OCI-LY3 (cell line): ENCODE measurements around the gene TBC1D8.

Source experiments
- H2AFZ ChIP-seq: fragments of 200-600, 300-600 bp; shearing (Covaris generic); 2 replicates; pipeline ENCODE4 v1.6.0; 2014; ENCODE audit warnings: antibody characterized with exemption, low read depth, low read length
- H3K27ac ChIP-seq: fragments of 200-600, 300-600 bp; sonication (generic); 2 replicates; pipeline ENCODE4 v1.5.1; 2014; ENCODE audit warnings: mild to moderate bottlenecking, low read length, moderate library complexity, mixed read lengths
- H3K27me3 ChIP-seq: fragments of 200-600, 300-600 bp; sonication (generic); 2 replicates; pipeline ENCODE4 v1.6.1; 2014; ENCODE audit warnings: low read depth, low read length, mixed read lengths
- H3K36me3 ChIP-seq: fragments of 200-600, 300-600 bp; sonication (generic); replicated peaks from 2 replicates; pipeline ENCODE3; 2014; ENCODE audit warnings: low read depth, low read length, mixed read lengths
- H3K4me1 ChIP-seq: fragments of 300-600, 200-600 bp; sonication (generic); 2 replicates; pipeline ENCODE4 v1.6.1; 2014; ENCODE audit warnings: low read length, mixed read lengths
- H3K4me2 ChIP-seq: fragments of 200-600, 300-600 bp; sonication (generic); 2 replicates; pipeline ENCODE4 v1.6.1; 2014; ENCODE audit warnings: low read length, mixed read lengths
- H3K4me3 ChIP-seq: fragments of 300-600, 200-600 bp; sonication (generic); 2 replicates; pipeline ENCODE4 v1.5.1; 2014; ENCODE audit warnings: antibody characterized with exemption, mild to moderate bottlenecking, low read length, moderate library complexity
- H3K79me2 ChIP-seq: fragments of 300-600, 200-600 bp; shearing (Covaris generic); 2 replicates; pipeline ENCODE4 v1.6.1; 2014; ENCODE audit warnings: mild to moderate bottlenecking, low read length, mixed read lengths
- H3K9ac ChIP-seq: fragments of 300-600, 200-600 bp; shearing (Covaris generic); 2 replicates; pipeline ENCODE4 v1.6.0; 2014; ENCODE audit warnings: mild to moderate bottlenecking, low read length, moderate library complexity
- H3K9me3 ChIP-seq: fragments of 200-600, 300-600 bp; shearing (Covaris generic); 2 replicates; pipeline ENCODE4 v1.6.1; 2014; ENCODE audit warnings: low read length, mixed read lengths; ENCODE audit not compliant: insufficient read depth
- H4K20me1 ChIP-seq: fragments of 200-600, 300-600 bp; sonication (generic); 2 replicates; pipeline ENCODE4 v1.6.1; 2016; ENCODE audit warnings: low read length, mixed read lengths; ENCODE audit not compliant: insufficient read depth
- EZH2phosphoT487 ChIP-seq: fragments of 200-600 bp; shearing (Covaris generic); IDR thresholded peaks from 2 replicates; pipeline ENCODE4 v1.6.1; 2018; ENCODE audit warnings: antibody characterized with exemption, mixed run types, low read depth
- TF ChIP-seq, protein P1 (sequence below): fragments of 200-600, 300-600 bp; sonication (generic); IDR thresholded peaks from 2 replicates; pipeline ENCODE4 v1.5.1; 2014; ENCODE audit warnings: antibody characterized with exemption, low read length, low read depth

The TBC1D8 gene

GRCh38 chr2:100990650-100991403 lies 160.4 kb downstream of the TBC1D8 start:
- Histone ChIP-seq H3K79me2 (no peaks in the 10 kb centered on the region), H3K4me3 (no peak overlapping the region), H4K20me1 (no peaks in the 10 kb centered on the region), H3K36me3 (no peaks in the 10 kb centered on the region), H3K9ac (no peak overlapping the region), H3K27ac (no peak overlapping the region), H3K4me2 (no peak overlapping the region), H3K4me1 (peaks cover 9% of the 10 kb centered on the region; the same call in 1 of the 2 replicates), H2AFZ (no peak overlapping the region), H3K9me3 (no peaks in the 10 kb centered on the region), H3K27me3 (no peaks in the 10 kb centered on the region)
- TF ChIP-seq EZH2phosphoT487, result no peak
- TF ChIP-seq, protein P1, sequence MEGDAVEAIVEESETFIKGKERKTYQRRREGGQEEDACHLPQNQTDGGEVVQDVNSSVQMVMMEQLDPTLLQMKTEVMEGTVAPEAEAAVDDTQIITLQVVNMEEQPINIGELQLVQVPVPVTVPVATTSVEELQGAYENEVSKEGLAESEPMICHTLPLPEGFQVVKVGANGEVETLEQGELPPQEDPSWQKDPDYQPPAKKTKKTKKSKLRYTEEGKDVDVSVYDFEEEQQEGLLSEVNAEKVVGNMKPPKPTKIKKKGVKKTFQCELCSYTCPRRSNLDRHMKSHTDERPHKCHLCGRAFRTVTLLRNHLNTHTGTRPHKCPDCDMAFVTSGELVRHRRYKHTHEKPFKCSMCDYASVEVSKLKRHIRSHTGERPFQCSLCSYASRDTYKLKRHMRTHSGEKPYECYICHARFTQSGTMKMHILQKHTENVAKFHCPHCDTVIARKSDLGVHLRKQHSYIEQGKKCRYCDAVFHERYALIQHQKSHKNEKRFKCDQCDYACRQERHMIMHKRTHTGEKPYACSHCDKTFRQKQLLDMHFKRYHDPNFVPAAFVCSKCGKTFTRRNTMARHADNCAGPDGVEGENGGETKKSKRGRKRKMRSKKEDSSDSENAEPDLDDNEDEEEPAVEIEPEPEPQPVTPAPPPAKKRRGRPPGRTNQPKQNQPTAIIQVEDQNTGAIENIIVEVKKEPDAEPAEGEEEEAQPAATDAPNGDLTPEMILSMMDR, result no peak

DNA sequence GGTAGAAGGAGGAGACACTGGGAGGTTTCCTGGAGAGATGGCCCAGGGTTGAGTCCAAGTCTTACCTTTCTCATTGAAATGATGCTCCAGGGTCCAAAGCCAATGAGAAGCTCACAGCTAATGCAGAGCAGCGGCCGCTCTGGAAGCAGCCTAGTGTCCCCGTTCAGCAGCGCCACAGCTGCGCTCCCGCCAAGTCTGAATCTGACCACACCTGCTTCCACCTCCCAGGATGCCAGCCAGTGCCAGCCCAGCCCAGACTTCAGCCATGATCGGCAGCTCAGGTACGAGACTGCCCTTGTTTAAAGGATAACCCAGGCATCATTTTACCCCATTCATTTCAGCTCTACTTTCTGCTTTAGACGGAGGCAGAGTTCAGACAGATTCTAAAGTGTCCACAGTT lies 161.0 kb downstream of the TBC1D8 start:
- no peak overlapping the region for H3K4me2 ChIP-seq
- H4K20me1 ChIP-seq, result no peaks in the 10 kb centered on the region
- no peak overlapping the region for H2AFZ ChIP-seq
- no peak for TF ChIP-seq EZH2phosphoT487
- TF ChIP-seq, protein P1, result no peak
- H3K4me1 ChIP-seq, result peaks cover 9% of the 10 kb centered on the region; the same call in 1 of the 2 replicates
- no peak overlapping the region for H3K4me3 ChIP-seq
- H3K9me3 ChIP-seq, result no peaks in the 10 kb centered on the region
- no peak overlapping the region for H3K9ac ChIP-seq
- no peak overlapping the region for H3K27ac ChIP-seq
- H3K79me2 ChIP-seq, result no peaks in the 10 kb centered on the region
- no peaks in the 10 kb centered on the region for H3K27me3 ChIP-seq
- no peaks in the 10 kb centered on the region for H3K36me3 ChIP-seq

GRCh38 chr2:100989666-100990065 lies 161.5 kb downstream of the TBC1D8 start:
- no peak overlapping the region for H2AFZ ChIP-seq
- peaks cover 9% of the 10 kb centered on the region; the same call in 1 of the 2 replicates for H3K4me1 ChIP-seq
- no peaks in the 10 kb centered on the region for H3K27me3 ChIP-seq
- no peak overlapping the region for H3K27ac ChIP-seq
- H4K20me1 ChIP-seq, result no peaks in the 10 kb centered on the region
- H3K4me3 ChIP-seq, result no peak overlapping the region
- no peak overlapping the region for H3K9ac ChIP-seq
- H3K9me3 ChIP-seq, result no peaks in the 10 kb centered on the region
- H3K4me2 ChIP-seq, result no peak overlapping the region
- H3K79me2 ChIP-seq, result no peaks in the 10 kb centered on the region
- H3K36me3 ChIP-seq, result no peaks in the 10 kb centered on the region
- no peak for TF ChIP-seq EZH2phosphoT487
- TF ChIP-seq, protein P1, result no peak

- no peak overlapping the region for H3K4me3 ChIP-seq
Measured at GRCh38 chr2:100988630-100989417, 162.4 kb downstream of the TBC1D8 start.

More at GRCh38 chr2:100988630-100989417, 162.4 kb downstream of the TBC1D8 start:
- peaks cover 9% of the 10 kb centered on the region; the same call in 1 of the 2 replicates for H3K4me1 ChIP-seq
- H3K27ac ChIP-seq, result no peak overlapping the region
- no peak overlapping the region for H3K9ac ChIP-seq
- H3K27me3 ChIP-seq, result no peaks in the 10 kb centered on the region
- no peak overlapping the region for H3K4me2 ChIP-seq
- H3K79me2 ChIP-seq, result no peaks in the 10 kb centered on the region
- TF ChIP-seq, protein P1, result no peak
- H2AFZ ChIP-seq, result no peak overlapping the region
- H3K9me3 ChIP-seq, result no peaks in the 10 kb centered on the region
- no peaks in the 10 kb centered on the region for H3K36me3 ChIP-seq
- H4K20me1 ChIP-seq, result no peaks in the 10 kb centered on the region
